SU-DHL-6 (cell line): ENCODE results near the gene CELSR1.

Experiments
- H2AFZ ChIP-seq: fragments of 200-600 bp; sonication (generic); 2 replicates; pipeline ENCODE4 v1.6.1; 2014; ENCODE audit warnings: low read depth, mild to moderate bottlenecking, moderate library complexity, mixed read lengths, antibody characterized with exemption, low read length; ENCODE audit not compliant: severe bottlenecking
- H3F3A ChIP-seq: fragments of 200-600 bp; shearing (Covaris generic); 2 replicates; pipeline ENCODE4 v1.6.0; 2016; ENCODE audit warnings: antibody characterized with exemption, mild to moderate bottlenecking; ENCODE audit not compliant: insufficient read depth
- H3K27ac ChIP-seq: fragments of 200-600 bp; sonication (generic); 2 replicates; pipeline ENCODE4 v1.5.1; 2016; ENCODE audit warnings: low read depth, mild to moderate bottlenecking, low read length, moderate library complexity, mixed read lengths
- H3K27me3 ChIP-seq: fragments of 200-600 bp; sonication (generic), shearing (Covaris generic); 2 replicates; pipeline ENCODE4 v1.6.0; 2014; ENCODE audit warnings: mild to moderate bottlenecking, low read length
- H3K36me3 ChIP-seq: fragments of 200-600 bp; sonication (generic); 2 replicates; pipeline ENCODE4 v1.6.1; 2014; ENCODE audit warnings: mild to moderate bottlenecking, low read length, mixed read lengths
- H3K4me2 ChIP-seq: fragments of 300-600, 200-600 bp; shearing (Covaris generic), sonication (generic); 2 replicates; pipeline ENCODE4 v1.6.0; 2014; ENCODE audit warnings: low read length, low read depth, mild to moderate bottlenecking; ENCODE audit not compliant: poor library complexity, severe bottlenecking
- H3K4me3 ChIP-seq: fragments of 200-600 bp; sonication (generic); 2 replicates; pipeline ENCODE4 v1.5.1; 2014; ENCODE audit warnings: antibody characterized with exemption, low read length, mild to moderate bottlenecking, mixed read lengths; ENCODE audit not compliant: insufficient read depth, poor library complexity, severe bottlenecking
- H3K79me2 ChIP-seq: fragments of 200-600 bp; sonication (generic); 2 replicates; pipeline ENCODE4 v1.6.1; 2014; ENCODE audit warnings: mild to moderate bottlenecking, low read length, moderate library complexity; ENCODE audit not compliant: insufficient read depth
- H3K9ac ChIP-seq: fragments of 200-600 bp; sonication (generic); 2 replicates; pipeline ENCODE4 v1.7.0; 2014; ENCODE audit warnings: mild to moderate bottlenecking, low read length
- H3K9me2 ChIP-seq: fragments of 200-600 bp; sonication (generic); replicated peaks from 2 replicates; pipeline ENCODE4 v1.6.1; 2014; ENCODE audit warnings: low read length; ENCODE audit not compliant: insufficient read depth
- H3K9me3 ChIP-seq: fragments of 200-600 bp; sonication (generic); 2 replicates; pipeline ENCODE4 v1.6.1; 2014; ENCODE audit warnings: low read length, mixed read lengths; ENCODE audit not compliant: insufficient read depth
- H4K20me1 ChIP-seq: fragments of 200-600 bp; sonication (generic); 2 replicates; pipeline ENCODE4 v1.6.1; 2014; ENCODE audit warnings: low read depth, mild to moderate bottlenecking, antibody characterized with exemption, low read length, moderate library complexity, mixed read lengths
- EZH2phosphoT487 ChIP-seq: fragments of 200-600 bp; sonication (generic), shearing (Covaris generic); conservative IDR thresholded peaks from 2 replicates; pipeline ENCODE4 v1.6.1; 2018; ENCODE audit warnings: mild to moderate bottlenecking, antibody characterized with exemption, low read length, moderate library complexity, mixed read lengths
- TF ChIP-seq, protein P1 (sequence below): fragments of 200-600 bp; sonication (generic); IDR thresholded peaks from one replicate; pipeline ENCODE4 v1.5.1; 2017; ENCODE audit warnings: antibody characterized with exemption, mild to moderate bottlenecking, low read length, moderate library complexity; ENCODE audit not compliant: insufficient read depth, poor library complexity, severe bottlenecking

CELSR1 gene

DNA sequence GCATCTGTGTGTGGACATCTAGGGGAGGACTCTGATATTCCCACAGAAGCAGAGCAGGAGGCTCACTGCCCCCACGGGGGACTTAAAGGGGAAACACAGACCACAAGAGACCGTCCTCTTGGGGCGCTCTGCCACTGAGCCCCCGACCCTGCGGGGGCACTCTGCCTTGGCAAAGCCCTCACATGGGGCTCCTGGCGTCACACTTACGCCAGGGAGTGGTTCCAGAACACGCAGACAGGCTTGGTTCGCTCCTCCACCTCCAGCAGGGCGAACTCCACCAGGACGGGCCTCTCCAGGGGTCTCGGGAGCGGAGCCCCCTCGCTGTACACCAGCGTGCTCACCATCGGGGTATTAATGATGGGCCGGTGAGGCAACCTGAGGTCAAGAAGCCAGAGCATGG, 156.8 kb downstream of the CELSR1 start:
- Histone ChIP-seq H3K27ac (no peak overlapping the region), H3K4me2 (no peak overlapping the region), H3K36me3 (no peaks in the 10 kb centered on the region), H3K9me3 (no peaks in the 10 kb centered on the region), H2AFZ (no peak overlapping the region), H3F3A (no peaks in the 10 kb centered on the region), H3K4me3 (no peak overlapping the region), H4K20me1 (no peaks in the 10 kb centered on the region), H3K27me3 (no peaks in the 10 kb centered on the region), H3K9ac (no peak overlapping the region), H3K79me2 (no peaks in the 10 kb centered on the region), H3K9me2 (no peaks in the 10 kb centered on the region)
- TF ChIP-seq EZH2phosphoT487: no peak
- TF ChIP-seq, protein P1, sequence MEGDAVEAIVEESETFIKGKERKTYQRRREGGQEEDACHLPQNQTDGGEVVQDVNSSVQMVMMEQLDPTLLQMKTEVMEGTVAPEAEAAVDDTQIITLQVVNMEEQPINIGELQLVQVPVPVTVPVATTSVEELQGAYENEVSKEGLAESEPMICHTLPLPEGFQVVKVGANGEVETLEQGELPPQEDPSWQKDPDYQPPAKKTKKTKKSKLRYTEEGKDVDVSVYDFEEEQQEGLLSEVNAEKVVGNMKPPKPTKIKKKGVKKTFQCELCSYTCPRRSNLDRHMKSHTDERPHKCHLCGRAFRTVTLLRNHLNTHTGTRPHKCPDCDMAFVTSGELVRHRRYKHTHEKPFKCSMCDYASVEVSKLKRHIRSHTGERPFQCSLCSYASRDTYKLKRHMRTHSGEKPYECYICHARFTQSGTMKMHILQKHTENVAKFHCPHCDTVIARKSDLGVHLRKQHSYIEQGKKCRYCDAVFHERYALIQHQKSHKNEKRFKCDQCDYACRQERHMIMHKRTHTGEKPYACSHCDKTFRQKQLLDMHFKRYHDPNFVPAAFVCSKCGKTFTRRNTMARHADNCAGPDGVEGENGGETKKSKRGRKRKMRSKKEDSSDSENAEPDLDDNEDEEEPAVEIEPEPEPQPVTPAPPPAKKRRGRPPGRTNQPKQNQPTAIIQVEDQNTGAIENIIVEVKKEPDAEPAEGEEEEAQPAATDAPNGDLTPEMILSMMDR: no peak

DNA sequence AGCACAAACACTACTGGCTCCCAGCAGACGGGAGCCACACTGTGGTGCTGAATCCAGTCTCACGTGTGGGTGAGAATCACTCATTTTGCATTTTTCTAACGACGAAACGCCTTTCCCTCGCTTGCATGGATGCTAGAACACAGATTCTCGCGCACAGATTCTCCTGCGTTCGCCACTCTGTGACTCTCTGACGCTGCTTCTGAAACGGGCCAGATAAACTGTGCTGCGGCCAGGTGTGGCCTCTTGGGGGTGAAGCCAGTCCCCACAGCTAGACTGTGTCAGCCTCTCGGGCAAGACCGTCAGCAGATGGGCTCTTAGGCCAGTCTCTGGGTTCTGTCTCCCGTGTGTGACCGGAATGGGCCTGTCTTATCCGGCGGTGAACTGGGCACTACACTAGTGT, 157.4 kb downstream of the CELSR1 start:
- TF ChIP-seq EZH2phosphoT487: no peak
- TF ChIP-seq, protein P1: no peak
- Histone ChIP-seq H3K27ac (no peak overlapping the region), H2AFZ (no peak overlapping the region), H3K9ac (no peak overlapping the region), H3K27me3 (no peaks in the 10 kb centered on the region), H3K9me2 (no peaks in the 10 kb centered on the region), H4K20me1 (no peaks in the 10 kb centered on the region), H3F3A (no peaks in the 10 kb centered on the region), H3K36me3 (no peaks in the 10 kb centered on the region), H3K4me2 (no peak overlapping the region), H3K9me3 (no peaks in the 10 kb centered on the region), H3K4me3 (no peak overlapping the region), H3K79me2 (no peaks in the 10 kb centered on the region)

DNA sequence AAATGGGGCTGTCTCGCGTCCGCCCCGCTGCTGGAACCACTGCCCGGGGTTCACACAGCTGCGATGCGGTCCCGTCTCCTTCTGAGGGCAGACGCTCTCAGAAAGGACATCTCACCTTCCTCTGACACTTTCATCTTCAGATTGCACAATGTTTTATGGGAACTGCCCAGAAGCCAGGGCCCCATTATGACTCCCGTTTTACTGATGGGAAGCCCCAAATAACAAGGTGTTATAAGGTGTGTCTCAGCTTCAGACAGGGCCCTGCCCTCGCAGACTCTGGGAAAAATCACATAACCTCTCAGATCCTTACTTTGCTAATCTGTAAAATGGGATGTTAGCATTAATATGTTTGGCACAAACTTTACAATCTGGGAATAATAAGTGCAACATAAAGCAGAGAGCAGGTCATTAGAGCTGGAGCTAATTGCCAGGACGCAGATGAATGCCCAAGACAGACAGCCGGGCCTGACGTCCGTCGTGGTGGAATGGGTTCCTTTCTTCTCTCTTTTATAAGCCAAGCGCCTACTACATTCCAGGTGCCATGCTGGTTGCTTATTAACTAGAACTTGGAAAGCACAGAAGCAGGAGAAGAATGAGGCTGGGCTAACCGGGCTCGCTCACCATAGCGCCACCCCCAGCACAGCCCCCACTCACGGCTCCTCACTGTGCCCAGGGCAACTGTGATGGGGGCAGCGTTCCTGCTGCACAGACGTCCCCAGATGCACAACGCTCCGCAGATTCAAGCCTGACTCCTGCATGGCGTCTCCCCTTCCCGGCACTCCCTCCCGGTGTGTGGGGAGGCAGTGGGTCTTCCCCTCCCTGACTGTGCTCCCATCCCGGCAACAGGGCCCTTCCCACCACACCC, 158.1 kb downstream of the CELSR1 start:
- Histone ChIP-seq H3K27ac (no peak overlapping the region), H3K4me2 (no peak overlapping the region), H3K9ac (no peak overlapping the region)

More for the DNA sequence above, 158.1 kb downstream of the CELSR1 start:
- TF ChIP-seq, protein P1: no peak
- TF ChIP-seq EZH2phosphoT487: no peak
- no peak overlapping the region for H2AFZ ChIP-seq
- no peaks in the 10 kb centered on the region for H3F3A ChIP-seq
- no peaks in the 10 kb centered on the region for H3K9me2 ChIP-seq
- no peaks in the 10 kb centered on the region for H3K36me3 ChIP-seq
- H3K4me3 ChIP-seq: no peak overlapping the region
- no peaks in the 10 kb centered on the region for H3K27me3 ChIP-seq
- H4K20me1 ChIP-seq: no peaks in the 10 kb centered on the region
- H3K79me2 ChIP-seq: no peaks in the 10 kb centered on the region
- no peaks in the 10 kb centered on the region for H3K9me3 ChIP-seq
